Right ventricle myocardium superior (tissue), 1 donor: ENCODE results near the gene TAS1R1. TPM values are rescaled to one million over a fixed set of nuclear protein-coding genes. Genes with fewer than 3 reads are reported as not detected.
A peak's percentile ranks its signal among the peaks of the same experiment; 100 is the strongest.

Experiments
- ATAC-seq: fragments of 200-7000 bp; cut with Tn5 transposase; one replicate; pipeline ENCODE4 v1.9.1; 2020; ENCODE audit warnings: mild to moderate bottlenecking; ENCODE audit not compliant: poor library complexity
- DNase-seq: peaks from one replicate; pipeline ENCODE4 v3.0.0-alpha.2; 2020
- intact Hi-C: fragments of 100-400 bp; cut with DNase I; formaldehyde crosslinking; loops from one replicate; pipeline ENCODE4 v1.11.2; 2022
- total RNA-seq: library from RNA; stranded (reverse); fragmentation: NEBNext Ultra II Directional; extraction: Animal tissue kit (Norgen Biotek cat#: 25700); gene quantifications from one replicate; pipeline ENCODE4 v1.2.1, GENCODE V29; 2021
- donor health status: DM: no; HTN: yes; CAD: no; lungs with severe emphysema.

TAS1R1 gene
- total RNA-seq, 1 donor from 2014 or later, result not detected

GRCh38 chr1:6519491-6519934, 35.6 kb upstream of the TAS1R1 start:
- DNase-seq (no peak), ATAC-seq (peak; percentile 49)
- intact Hi-C loops, result no loop called here

- DNase-seq, result no peak
- peak; percentile 64 for ATAC-seq
- intact Hi-C loops, result loop anchor here (5.0 kb wide), 1 partner anchor 33 kb away; no protein-coding TSS in a partner anchor
Measured at GRCh38 chr1:6519935-6520671, 35.0 kb upstream of the TAS1R1 start.

GRCh38 chr1:6521536-6521935, 33.6 kb upstream of the TAS1R1 start:
- ATAC-seq, result no peak
- no peak for DNase-seq
- intact Hi-C loops, result loop anchor here (5.0 kb wide), 1 partner anchor 34 kb away; no protein-coding TSS in a partner anchor

GRCh38 chr1:6523566-6523965, 31.5 kb upstream of the TAS1R1 start:
- peak; percentile 69 for ATAC-seq
- intact Hi-C loops, result loop anchor here (5.0 kb wide), 1 partner anchor 36 kb away; no protein-coding TSS in a partner anchor
- DNase-seq, result no peak

- intact Hi-C loops, result no loop called here
- DNase-seq, result no peak
- ATAC-seq, result no peak
Measured at GRCh38 chr1:6526316-6526715, 28.8 kb upstream of the TAS1R1 start.

GRCh38 chr1:6528492-6528891, 26.6 kb upstream of the TAS1R1 start:
- no peak for DNase-seq
- intact Hi-C loops, result no loop called here
- no peak for ATAC-seq

- intact Hi-C loops, result no loop called here
- no peak for DNase-seq
- ATAC-seq, result no peak
Measured at GRCh38 chr1:6530504-6531160, 24.5 kb upstream of the TAS1R1 start.

GRCh38 chr1:6531996-6532395, 23.1 kb upstream of the TAS1R1 start:
- ATAC-seq (no peak), DNase-seq (no peak)
- intact Hi-C loops, result no loop called here

GRCh38 chr1:6534248-6534822, 20.8 kb upstream of the TAS1R1 start:
- no peak for DNase-seq
- no peak for ATAC-seq
- intact Hi-C loops, result no loop called here

- ATAC-seq (no peak), DNase-seq (no peak)
- intact Hi-C loops, result no loop called here
Measured at GRCh38 chr1:6535214-6535613, 19.9 kb upstream of the TAS1R1 start.

- intact Hi-C loops, result no loop called here
- ATAC-seq, result no peak
- no peak for DNase-seq
Measured at GRCh38 chr1:6536291-6536690, 18.8 kb upstream of the TAS1R1 start.

- DNase-seq (no peak), ATAC-seq (no peak)
- intact Hi-C loops, result no loop called here
Measured at GRCh38 chr1:6538956-6539355, 16.2 kb upstream of the TAS1R1 start.

GRCh38 chr1:6544831-6545230, 10.3 kb upstream of the TAS1R1 start:
- intact Hi-C loops, result no loop called here
- no peak for DNase-seq
- no peak for ATAC-seq

- intact Hi-C loops, result no loop called here
- DNase-seq (no peak), ATAC-seq (no peak)
Measured at GRCh38 chr1:6545276-6546112, 9.6 kb upstream of the TAS1R1 start.

- intact Hi-C loops, result no loop called here
- no peak for DNase-seq
- ATAC-seq, result peak; percentile 34
Measured at GRCh38 chr1:6546326-6546725, 8.8 kb upstream of the TAS1R1 start.

GRCh38 chr1:6547301-6547700, 7.8 kb upstream of the TAS1R1 start:
- ATAC-seq, result no peak
- no peak for DNase-seq
- intact Hi-C loops, result no loop called here

- intact Hi-C loops, result no loop called here
- ATAC-seq (peak; percentile 99), DNase-seq (peak; percentile 97)
Measured at GRCh38 chr1:6554031-6554906, 838 bp upstream of the TAS1R1 start, which contains the start of gene NOL9. TSS of gene NOL9 (minus strand) at chr1:6554513. CDS start at chr1:6554502, 11 bp downstream.

- no peak for DNase-seq
- intact Hi-C loops, result no loop called here
- no peak for ATAC-seq
Measured at GRCh38 chr1:6557597-6557996, 2.5 kb downstream of the TAS1R1 start.
